IMR-90 (cell line): ENCODE measurements around the gene GPR39. TPM values are rescaled to one million over a fixed set of nuclear protein-coding genes. Genes with fewer than 3 reads are reported as not detected.

ENCODE experiments used
- ATAC-seq: fragments of 200-7000 bp; cut with Tn5 transposase; 2 replicates; pipeline ENCODE4 v1.9.1; 2020; ENCODE audit warnings: low read depth, mild to moderate bottlenecking, moderate library complexity
- BruUV-seq: library from RNA; stranded (reverse); fragments of 400-500 nt; replicated peaks from 2 replicates; lab custom pipeline; 2021; lab: Mats Ljungman, UMichigan
- CTCF ChIA-PET: fragments of 300-600 bp; formaldehyde crosslinking; extraction: SDS; loops from one replicate; lab custom pipeline; 2021; ENCODE audit warnings: antibody characterized with exemption; lab: Yijun Ruan, JAX
- POLR2A ChIA-PET: fragments of 300-600 bp; sonication (Branson Sonifier 250); formaldehyde crosslinking; loops from one replicate; lab custom pipeline; 2022; ENCODE audit warnings: antibody characterized with exemption; ENCODE audit not compliant: unreplicated experiment; lab: Charles Lee
- DNase-seq: peaks from one replicate; pipeline ENCODE4 v3.0.0; 2013
- H2AFZ ChIP-seq: replicated peaks from 2 replicates; pipeline ENCODE3; 2013; ENCODE audit warnings: low read length, mild to moderate bottlenecking; ENCODE audit not compliant: poor library complexity
- H2AK5ac ChIP-seq: 2 replicates; pipeline ENCODE4 v1.6.1; 2013; ENCODE audit warnings: low read depth, low read length, inconsistent platforms
- H2AK9ac ChIP-seq: replicated peaks from 2 replicates; pipeline ENCODE3; 2013; ENCODE audit warnings: mild to moderate bottlenecking, low read depth, low read length, moderate library complexity; ENCODE audit not compliant: poor library complexity
- H2BK120ac ChIP-seq: 2 replicates; pipeline ENCODE4 v1.6.1; 2013; ENCODE audit warnings: low read depth, low read length, inconsistent platforms
- H2BK15ac ChIP-seq: 3 replicates; pipeline ENCODE4 v1.6.1; 2013; ENCODE audit warnings: low read depth, low read length, inconsistent platforms
- H2BK20ac ChIP-seq: 2 replicates; pipeline ENCODE4 v1.6.1; 2013; ENCODE audit warnings: low read depth, mild to moderate bottlenecking, inconsistent platforms, low read length, moderate library complexity
- H2BK5ac ChIP-seq: 2 replicates; pipeline ENCODE4 v1.6.1; 2013; ENCODE audit warnings: mild to moderate bottlenecking, low read depth, low read length, inconsistent platforms; ENCODE audit not compliant: poor library complexity, severe bottlenecking
- H3K14ac ChIP-seq: replicated peaks from 2 replicates; pipeline ENCODE4 v1.6.1; 2013; ENCODE audit warnings: low read depth, low read length, inconsistent platforms
- H3K18ac ChIP-seq: 2 replicates; pipeline ENCODE4 v1.6.1; 2013; ENCODE audit warnings: low read depth, low read length, control low read depth
- H3K23ac ChIP-seq: 2 replicates; pipeline ENCODE4 v1.6.1; 2013; ENCODE audit warnings: low read depth, low read length, inconsistent platforms
- H3K27ac ChIP-seq: 2 replicates; pipeline ENCODE4 v1.5.1; 2013; ENCODE audit warnings: mild to moderate bottlenecking, control low read depth, low read length; ENCODE audit not compliant: insufficient read depth
- H3K27me3 ChIP-seq: 2 replicates; pipeline ENCODE4 v1.6.1; 2013; ENCODE audit warnings: low read length; ENCODE audit not compliant: control insufficient read depth, insufficient read depth
- H3K36me3 ChIP-seq: 2 replicates; pipeline ENCODE4 v1.6.1; 2013; ENCODE audit warnings: low read length, mixed read lengths; ENCODE audit not compliant: control insufficient read depth, insufficient read depth
- H3K4ac ChIP-seq: 2 replicates; pipeline ENCODE4 v1.6.1; 2013; ENCODE audit warnings: low read depth, low read length, inconsistent platforms
- H3K4me1 ChIP-seq: 2 replicates; pipeline ENCODE4 v1.6.1; 2013; ENCODE audit warnings: low read length, mixed read lengths; ENCODE audit not compliant: control insufficient read depth, insufficient read depth
- H3K4me2 ChIP-seq: 2 replicates; pipeline ENCODE4 v1.6.1; 2013; ENCODE audit warnings: low read depth, mild to moderate bottlenecking, control low read depth, low read length, moderate library complexity
- H3K4me3 ChIP-seq: 2 replicates; pipeline ENCODE4 v1.5.1; 2013; ENCODE audit warnings: low read depth, mild to moderate bottlenecking, control low read depth, low read length, moderate library complexity; ENCODE audit not compliant: insufficient read depth
- H3K56ac ChIP-seq: 2 replicates; pipeline ENCODE4 v1.6.1; 2013; ENCODE audit warnings: low read length, inconsistent platforms; ENCODE audit not compliant: insufficient read depth; ENCODE audit errors: extremely low read depth
- H3K79me1 ChIP-seq, 2 experiments: 2 replicates each; pipeline ENCODE4 v1.6.1; 2013; ENCODE audit warnings: low read length in 2 of 2, inconsistent platforms in 1 of 2, low read depth in 1 of 2
- H3K9ac ChIP-seq: 2 replicates; pipeline ENCODE4 v1.6.1; 2013; ENCODE audit warnings: low read depth, low read length, control low read depth
- H3K9me1 ChIP-seq: 2 replicates; pipeline ENCODE4 v1.6.1; 2013; ENCODE audit warnings: low read length, inconsistent platforms; ENCODE audit not compliant: insufficient read depth
- H3K9me3 ChIP-seq: 2 replicates; pipeline ENCODE4 v1.6.1; 2013; ENCODE audit warnings: low read length; ENCODE audit not compliant: control insufficient read depth, insufficient read depth
- H4K20me1 ChIP-seq: 2 replicates; pipeline ENCODE4 v1.6.1; 2013; ENCODE audit warnings: low read length, inconsistent platforms; ENCODE audit not compliant: insufficient read depth
- H4K5ac ChIP-seq: 2 replicates; pipeline ENCODE4 v1.6.1; 2013; ENCODE audit warnings: mild to moderate bottlenecking, low read depth, low read length, control low read depth
- H4K8ac ChIP-seq, 2 experiments: 2 replicates each; pipeline ENCODE4 v1.6.1; 2013; ENCODE audit warnings: low read depth in 2 of 2, low read length in 2 of 2, control low read depth in 1 of 2, inconsistent platforms in 1 of 2
- H4K91ac ChIP-seq: 2 replicates; pipeline ENCODE4 v1.6.1; 2013; ENCODE audit warnings: low read depth, low read length, inconsistent platforms; ENCODE audit not compliant: insufficient read depth
- BHLHE40 ChIP-seq: fragments of 150-350 bp; IDR thresholded peaks from 2 replicates; pipeline ENCODE4 v1.6.1; 2016; ENCODE audit warnings: mild to moderate bottlenecking, low read depth, low read length
- CEBPB ChIP-seq: IDR thresholded peaks from 2 replicates; pipeline ENCODE4 v1.6.1; 2012; ENCODE audit warnings: low read depth, low read length, improper control_type of control experiment
- CHD1 ChIP-seq: IDR thresholded peaks from 2 replicates; pipeline ENCODE4 v1.6.1; 2012; ENCODE audit warnings: low read depth, low read length, improper control_type of control experiment
- ELK1 ChIP-seq: fragments of 150-350 bp; IDR thresholded peaks from 2 replicates; pipeline ENCODE4 v1.6.1; 2016; ENCODE audit warnings: low read depth, mild to moderate bottlenecking, low read length, moderate library complexity, borderline replicate concordance
- FOS ChIP-seq: fragments of 150-350 bp; IDR thresholded peaks from 2 replicates; pipeline ENCODE4 v1.6.1; 2016; ENCODE audit warnings: low read depth, low read length
- MAFK ChIP-seq: IDR thresholded peaks from 2 replicates; pipeline ENCODE4 v1.6.1; 2012; ENCODE audit warnings: low read depth, low read length, improper control_type of control experiment
- MAZ ChIP-seq: IDR thresholded peaks from 2 replicates; pipeline ENCODE4 v1.6.1; 2012; ENCODE audit warnings: low read depth, mild to moderate bottlenecking, low read length, improper control_type of control experiment, moderate library complexity, borderline replicate concordance
- MXI1 ChIP-seq: IDR thresholded peaks from 2 replicates; pipeline ENCODE4 v1.6.1; 2012; ENCODE audit warnings: low read depth, mild to moderate bottlenecking, low read length, moderate library complexity, borderline replicate concordance
- NFE2L2 ChIP-seq: fragments of 150-350 bp; IDR thresholded peaks from 2 replicates; pipeline ENCODE4 v1.6.1; 2016; ENCODE audit warnings: low read depth, mild to moderate bottlenecking, low read length
- POLR2A ChIP-seq: IDR thresholded peaks from 2 replicates; pipeline ENCODE4 v1.6.1; 2012; ENCODE audit warnings: mild to moderate bottlenecking, low read depth, low read length
- RAD21 ChIP-seq: IDR thresholded peaks from 2 replicates; pipeline ENCODE4 v1.6.1; 2012; ENCODE audit warnings: low read length, improper control_type of control experiment
- RCOR1 ChIP-seq: IDR thresholded peaks from 2 replicates; pipeline ENCODE4 v1.6.1; 2012; ENCODE audit warnings: mild to moderate bottlenecking, low read length, improper control_type of control experiment; ENCODE audit not compliant: insufficient replicate concordance
- RFX5 ChIP-seq: IDR thresholded peaks from 2 replicates; pipeline ENCODE4 v1.8.0; 2012; ENCODE audit warnings: low read depth, mild to moderate bottlenecking, low read length, moderate library complexity
- SMC3 ChIP-seq: fragments of 150-350 bp; IDR thresholded peaks from 2 replicates; pipeline ENCODE4 v1.6.1; 2016; ENCODE audit warnings: low read depth, mild to moderate bottlenecking, antibody characterized with exemption, low read length, moderate library complexity
- WGBS, 2 experiments: methylation state at CpG; one replicate each; pipeline versions ENCODE4 v1.1.5 to v1.1.7; 2013; ENCODE audit warnings: missing lambda C conversion rate in 2 of 2; ENCODE audit not compliant: insufficient read length in 1 of 2; ENCODE audit errors: extremely low coverage in 2 of 2; 5-methylcytosine and 5-hydroxymethylcytosine counted together
- dilution Hi-C: fragments of 300-500 bp; cut with HindIII; formaldehyde crosslinking; loops from one replicate; pipeline ENCODE4 v1.14.3; 2018; ENCODE audit warnings: low sequenced_read_pairs; ENCODE audit not compliant: unreplicated experiment
- in situ Hi-C: fragments of 300-500 bp; cut with MboI; formaldehyde crosslinking; loops from 3 replicates; pipeline ENCODE4 v1.14.3; 2019; ENCODE audit warnings: low sequenced_read_pairs, inconsistent platforms, mixed read lengths
- intact Hi-C: fragments of 100-400 bp; cut with micrococcal nuclease; formaldehyde crosslinking; loops from 2 replicates; pipeline ENCODE4 v1.10.0; 2022
- polyA plus RNA-seq, 3 experiments: library from polyadenylated mRNA; depleted of rRNA; stranded (reverse); fragments of >200 nt; gene quantifications; 2 replicates each; pipeline ENCODE4 v1.2.3, GENCODE V29; 2012; ENCODE audit warnings: low replicate concordance in 1 of 3
- total RNA-seq: library from RNA; depleted of rRNA; stranded (reverse); fragments of >200 nt; gene quantifications from 2 replicates; pipeline ENCODE4 v1.2.3, GENCODE V29; 2012
- TF ChIP-seq, protein P1 (sequence below): conservative IDR thresholded peaks from 2 replicates; pipeline ENCODE4 v1.5.1; 2012; ENCODE audit warnings: mild to moderate bottlenecking, low read depth, low read length, improper control_type of control experiment
- TF ChIP-seq, protein P2 (sequence below): fragments of 150-350 bp; IDR thresholded peaks from 2 replicates; pipeline ENCODE4 v1.6.1; 2017; ENCODE audit warnings: mild to moderate bottlenecking, antibody characterized with exemption, low read length, low read depth

GPR39 gene
- total and polyA plus RNA-seq, 2 of the 4 experiments (the other 2 are of a cell fraction), result 4.4 to 9.0 TPM

DNA sequence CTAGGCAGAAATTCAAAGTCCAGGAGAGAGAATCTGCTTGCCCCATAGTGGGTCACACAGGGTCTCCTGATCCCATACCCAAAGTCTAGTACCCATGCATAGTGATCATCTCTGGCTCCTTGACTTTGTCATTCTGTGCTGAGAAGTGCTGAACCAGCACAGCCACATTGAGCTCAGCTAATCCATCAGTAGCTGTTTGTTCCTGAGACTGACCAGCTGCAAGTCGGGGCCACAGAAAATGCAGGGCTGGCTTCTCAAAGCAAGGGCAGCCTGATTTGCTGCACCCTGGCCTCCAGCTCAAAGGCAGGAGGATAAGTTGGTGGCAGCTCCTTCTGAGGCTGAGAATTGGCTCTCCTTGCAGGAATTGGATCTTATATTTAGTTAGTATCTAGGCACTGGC is 181.2 kb downstream of the GPR39 start:
- H2BK20ac ChIP-seq, result no peak overlapping the region
- no peak overlapping the region for H3K14ac ChIP-seq
- H3K56ac ChIP-seq, result no peak overlapping the region
- no peak overlapping the region for H3K4ac ChIP-seq
- no peak overlapping the region for H4K8ac ChIP-seq
- in situ Hi-C loops, result no loop called here
- no peak for ATAC-seq
- H3K4me3 ChIP-seq, result no peak overlapping the region
- H4K20me1 ChIP-seq, result no peaks in the 10 kb centered on the region; the same call in 1 of the 2 replicates
- H3K4me1 ChIP-seq, result no peaks in the 10 kb centered on the region
- DNase-seq, result no peak
- H2AK9ac ChIP-seq, result no peak overlapping the region
- H3K36me3 ChIP-seq, result no peaks in the 10 kb centered on the region
- H2BK120ac ChIP-seq, result no peak overlapping the region
- intact Hi-C loops, result no loop called here
- H2BK5ac ChIP-seq, result no peak overlapping the region
- ChIA-PET POLR2A (no interaction called here), CTCF (interaction anchor here (0.6 kb wide), 1 partner anchor 844 kb away, joined by 3 read pairs; no protein-coding TSS in a partner anchor)
- no peak overlapping the region for H4K91ac ChIP-seq
- no peak overlapping the region for H3K23ac ChIP-seq
- H2AFZ ChIP-seq, result no peak overlapping the region
- H3K9me3 ChIP-seq, result peaks cover 4% of the 10 kb centered on the region; the same call in 1 of the 2 replicates
- WGBS, 2 experiments, result no CpG with 5 or more reads among the region's 1 CpG
- TF ChIP-seq, protein P1, sequence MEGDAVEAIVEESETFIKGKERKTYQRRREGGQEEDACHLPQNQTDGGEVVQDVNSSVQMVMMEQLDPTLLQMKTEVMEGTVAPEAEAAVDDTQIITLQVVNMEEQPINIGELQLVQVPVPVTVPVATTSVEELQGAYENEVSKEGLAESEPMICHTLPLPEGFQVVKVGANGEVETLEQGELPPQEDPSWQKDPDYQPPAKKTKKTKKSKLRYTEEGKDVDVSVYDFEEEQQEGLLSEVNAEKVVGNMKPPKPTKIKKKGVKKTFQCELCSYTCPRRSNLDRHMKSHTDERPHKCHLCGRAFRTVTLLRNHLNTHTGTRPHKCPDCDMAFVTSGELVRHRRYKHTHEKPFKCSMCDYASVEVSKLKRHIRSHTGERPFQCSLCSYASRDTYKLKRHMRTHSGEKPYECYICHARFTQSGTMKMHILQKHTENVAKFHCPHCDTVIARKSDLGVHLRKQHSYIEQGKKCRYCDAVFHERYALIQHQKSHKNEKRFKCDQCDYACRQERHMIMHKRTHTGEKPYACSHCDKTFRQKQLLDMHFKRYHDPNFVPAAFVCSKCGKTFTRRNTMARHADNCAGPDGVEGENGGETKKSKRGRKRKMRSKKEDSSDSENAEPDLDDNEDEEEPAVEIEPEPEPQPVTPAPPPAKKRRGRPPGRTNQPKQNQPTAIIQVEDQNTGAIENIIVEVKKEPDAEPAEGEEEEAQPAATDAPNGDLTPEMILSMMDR, result no peak
- no peak for TF ChIP-seq MAZ
- TF ChIP-seq BHLHE40, result no peak
- TF ChIP-seq, protein P2, sequence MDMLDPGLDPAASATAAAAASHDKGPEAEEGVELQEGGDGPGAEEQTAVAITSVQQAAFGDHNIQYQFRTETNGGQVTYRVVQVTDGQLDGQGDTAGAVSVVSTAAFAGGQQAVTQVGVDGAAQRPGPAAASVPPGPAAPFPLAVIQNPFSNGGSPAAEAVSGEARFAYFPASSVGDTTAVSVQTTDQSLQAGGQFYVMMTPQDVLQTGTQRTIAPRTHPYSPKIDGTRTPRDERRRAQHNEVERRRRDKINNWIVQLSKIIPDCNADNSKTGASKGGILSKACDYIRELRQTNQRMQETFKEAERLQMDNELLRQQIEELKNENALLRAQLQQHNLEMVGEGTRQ, result no peak
- TF ChIP-seq CEBPB, result no peak
- no peak for TF ChIP-seq RAD21
- TF ChIP-seq MAFK, result no peak
- no peak for TF ChIP-seq MXI1
- TF ChIP-seq POLR2A, result no peak
- TF ChIP-seq CHD1, result no peak
- no peak for TF ChIP-seq RCOR1
- no peak for TF ChIP-seq RFX5
- no peak for TF ChIP-seq ELK1
- no peak for TF ChIP-seq SMC3
- no peak for TF ChIP-seq NFE2L2
- TF ChIP-seq FOS, result no peak
- H3K27me3 ChIP-seq, result peaks cover 22% of the 10 kb centered on the region
- no peak overlapping the region for H2BK15ac ChIP-seq
- dilution Hi-C loops, result no loop called here
- H4K5ac ChIP-seq, result no peak overlapping the region
- H3K4me2 ChIP-seq, result no peak overlapping the region
- H3K18ac ChIP-seq, result no peak overlapping the region
- H3K9me1 ChIP-seq, result no peaks in the 10 kb centered on the region
- H3K9ac ChIP-seq, result no peak overlapping the region
- no peak overlapping the region for H3K27ac ChIP-seq
- no TSS peak for BruUV-seq
- no peak overlapping the region for H2AK5ac ChIP-seq
- H3K79me1 ChIP-seq, result no peaks in the 10 kb centered on the region
